ENCODE data around the gene PCNX3.

DNA sequence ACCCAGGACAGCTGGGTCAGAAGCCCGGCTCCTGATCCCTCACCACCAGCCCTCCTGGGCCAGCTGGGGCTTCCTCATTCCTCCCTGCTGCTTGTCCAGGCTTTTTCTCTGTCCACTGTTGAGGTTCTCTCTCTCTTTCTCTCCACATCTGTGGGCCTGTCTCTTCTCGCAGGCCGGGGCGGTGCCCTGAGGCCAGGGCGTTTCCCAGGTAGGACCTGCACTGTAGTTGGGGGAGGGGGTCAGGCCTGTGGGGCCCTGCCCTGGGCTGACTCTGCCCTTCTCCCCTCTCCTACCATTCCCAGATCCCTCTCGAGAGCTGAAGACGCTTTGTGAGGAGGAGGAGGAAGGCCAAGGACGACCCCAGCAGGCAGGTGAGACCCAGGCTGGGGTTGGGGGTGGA, 34.8 kb upstream of the PCNX3 start:
- TF ChIP-seq ZNF317 (CRISPR knock-in tag; IDR thresholded peaks at IDR 0.05) (no peak), EP300 (IDR thresholded peaks at IDR 0.05; ENCODE audit: low read depth in 2 of 2, low read length in 2 of 2) (no peak), EP300 (CRISPR knock-in tag; IDR thresholded peaks at IDR 0.05; ENCODE audit: borderline replicate concordance) (no peak), NFIC (IDR thresholded peaks at IDR 0.05; ENCODE audit: low read length) (no peak), FOSL1 (CRISPR knock-in tag; IDR thresholded peaks at IDR 0.05; ENCODE audit: borderline replicate concordance) (no peak), ZFP82 (CRISPR knock-in tag; IDR thresholded peaks at IDR 0.05; ENCODE audit: borderline replicate concordance) (no peak), ZNF225 (CRISPR knock-in tag; IDR thresholded peaks at IDR 0.05) (no peak), SNRNP70 (IDR thresholded peaks at IDR 0.05; ENCODE audit: low read depth, low read length) (no peak), ZNF383 (CRISPR knock-in tag; IDR thresholded peaks at IDR 0.05; ENCODE audit: borderline replicate concordance) (no peak)
- TF ChIP-seq, protein P1, sequence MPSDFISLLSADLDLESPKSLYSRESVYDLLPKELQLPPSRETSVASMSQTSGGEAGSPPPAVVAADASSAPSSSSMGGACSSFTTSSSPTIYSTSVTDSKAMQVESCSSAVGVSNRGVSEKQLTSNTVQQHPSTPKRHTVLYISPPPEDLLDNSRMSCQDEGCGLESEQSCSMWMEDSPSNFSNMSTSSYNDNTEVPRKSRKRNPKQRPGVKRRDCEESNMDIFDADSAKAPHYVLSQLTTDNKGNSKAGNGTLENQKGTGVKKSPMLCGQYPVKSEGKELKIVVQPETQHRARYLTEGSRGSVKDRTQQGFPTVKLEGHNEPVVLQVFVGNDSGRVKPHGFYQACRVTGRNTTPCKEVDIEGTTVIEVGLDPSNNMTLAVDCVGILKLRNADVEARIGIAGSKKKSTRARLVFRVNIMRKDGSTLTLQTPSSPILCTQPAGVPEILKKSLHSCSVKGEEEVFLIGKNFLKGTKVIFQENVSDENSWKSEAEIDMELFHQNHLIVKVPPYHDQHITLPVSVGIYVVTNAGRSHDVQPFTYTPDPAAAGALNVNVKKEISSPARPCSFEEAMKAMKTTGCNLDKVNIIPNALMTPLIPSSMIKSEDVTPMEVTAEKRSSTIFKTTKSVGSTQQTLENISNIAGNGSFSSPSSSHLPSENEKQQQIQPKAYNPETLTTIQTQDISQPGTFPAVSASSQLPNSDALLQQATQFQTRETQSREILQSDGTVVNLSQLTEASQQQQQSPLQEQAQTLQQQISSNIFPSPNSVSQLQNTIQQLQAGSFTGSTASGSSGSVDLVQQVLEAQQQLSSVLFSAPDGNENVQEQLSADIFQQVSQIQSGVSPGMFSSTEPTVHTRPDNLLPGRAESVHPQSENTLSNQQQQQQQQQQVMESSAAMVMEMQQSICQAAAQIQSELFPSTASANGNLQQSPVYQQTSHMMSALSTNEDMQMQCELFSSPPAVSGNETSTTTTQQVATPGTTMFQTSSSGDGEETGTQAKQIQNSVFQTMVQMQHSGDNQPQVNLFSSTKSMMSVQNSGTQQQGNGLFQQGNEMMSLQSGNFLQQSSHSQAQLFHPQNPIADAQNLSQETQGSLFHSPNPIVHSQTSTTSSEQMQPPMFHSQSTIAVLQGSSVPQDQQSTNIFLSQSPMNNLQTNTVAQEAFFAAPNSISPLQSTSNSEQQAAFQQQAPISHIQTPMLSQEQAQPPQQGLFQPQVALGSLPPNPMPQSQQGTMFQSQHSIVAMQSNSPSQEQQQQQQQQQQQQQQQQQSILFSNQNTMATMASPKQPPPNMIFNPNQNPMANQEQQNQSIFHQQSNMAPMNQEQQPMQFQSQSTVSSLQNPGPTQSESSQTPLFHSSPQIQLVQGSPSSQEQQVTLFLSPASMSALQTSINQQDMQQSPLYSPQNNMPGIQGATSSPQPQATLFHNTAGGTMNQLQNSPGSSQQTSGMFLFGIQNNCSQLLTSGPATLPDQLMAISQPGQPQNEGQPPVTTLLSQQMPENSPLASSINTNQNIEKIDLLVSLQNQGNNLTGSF (CRISPR knock-in tag; IDR thresholded peaks at IDR 0.05), result no peak
- TF ChIP-seq, protein P2, sequence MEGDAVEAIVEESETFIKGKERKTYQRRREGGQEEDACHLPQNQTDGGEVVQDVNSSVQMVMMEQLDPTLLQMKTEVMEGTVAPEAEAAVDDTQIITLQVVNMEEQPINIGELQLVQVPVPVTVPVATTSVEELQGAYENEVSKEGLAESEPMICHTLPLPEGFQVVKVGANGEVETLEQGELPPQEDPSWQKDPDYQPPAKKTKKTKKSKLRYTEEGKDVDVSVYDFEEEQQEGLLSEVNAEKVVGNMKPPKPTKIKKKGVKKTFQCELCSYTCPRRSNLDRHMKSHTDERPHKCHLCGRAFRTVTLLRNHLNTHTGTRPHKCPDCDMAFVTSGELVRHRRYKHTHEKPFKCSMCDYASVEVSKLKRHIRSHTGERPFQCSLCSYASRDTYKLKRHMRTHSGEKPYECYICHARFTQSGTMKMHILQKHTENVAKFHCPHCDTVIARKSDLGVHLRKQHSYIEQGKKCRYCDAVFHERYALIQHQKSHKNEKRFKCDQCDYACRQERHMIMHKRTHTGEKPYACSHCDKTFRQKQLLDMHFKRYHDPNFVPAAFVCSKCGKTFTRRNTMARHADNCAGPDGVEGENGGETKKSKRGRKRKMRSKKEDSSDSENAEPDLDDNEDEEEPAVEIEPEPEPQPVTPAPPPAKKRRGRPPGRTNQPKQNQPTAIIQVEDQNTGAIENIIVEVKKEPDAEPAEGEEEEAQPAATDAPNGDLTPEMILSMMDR (CRISPR knock-in tag; IDR thresholded peaks at IDR 0.05), result no peak
